ENCODE data around the gene CNTNAP5.

CNTNAP5 gene

DNA sequence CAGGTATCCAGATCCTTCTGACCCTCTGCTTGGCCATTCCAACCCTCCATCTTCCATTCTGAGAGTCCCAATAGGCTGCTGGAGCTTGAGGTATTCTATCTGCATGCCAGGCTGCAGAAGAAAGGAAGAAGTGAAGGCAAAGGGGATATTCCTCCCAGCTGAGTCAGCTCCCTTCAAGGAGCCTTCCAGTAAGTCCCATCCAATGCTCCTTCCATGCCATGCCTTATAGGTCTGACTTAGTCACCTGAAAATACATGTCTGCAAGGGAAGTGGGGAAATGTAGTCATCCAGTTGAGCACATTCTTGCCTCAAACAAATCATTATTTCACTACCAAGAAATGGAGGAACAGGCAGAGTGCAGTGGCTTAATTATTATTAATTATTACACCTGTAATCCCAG is 464.6 kb downstream of the CNTNAP5 start:
- no peak for DNase-seq

DNA sequence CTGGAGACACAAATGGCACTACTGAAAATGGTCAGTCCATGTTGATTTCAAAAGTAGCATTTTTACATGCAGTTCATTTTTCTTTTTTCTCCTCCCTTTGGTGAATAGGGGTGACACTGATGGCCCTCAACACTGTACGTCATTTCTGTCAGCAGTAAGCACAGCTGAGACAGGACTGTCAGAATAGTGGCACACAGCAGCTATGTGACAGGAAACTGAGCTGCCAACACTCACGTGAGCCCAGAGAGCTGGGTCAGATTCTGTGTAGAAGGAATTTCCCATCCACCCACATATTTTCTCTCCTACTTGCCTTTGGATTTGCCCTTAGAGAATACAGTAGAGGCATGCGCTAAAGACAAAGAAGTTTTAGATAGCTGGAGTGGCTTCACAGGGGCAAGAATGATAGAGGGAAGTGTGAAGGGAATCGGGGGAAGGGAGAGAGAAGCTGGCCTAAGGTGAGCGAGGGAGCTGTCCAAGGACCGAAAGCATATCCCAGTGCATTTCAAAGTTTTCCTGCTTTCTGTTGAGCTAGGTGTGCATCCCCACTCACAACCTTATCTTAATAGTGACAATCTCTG is 476.6 kb downstream of the CNTNAP5 start:
- DNase-seq, result no peak

DNA sequence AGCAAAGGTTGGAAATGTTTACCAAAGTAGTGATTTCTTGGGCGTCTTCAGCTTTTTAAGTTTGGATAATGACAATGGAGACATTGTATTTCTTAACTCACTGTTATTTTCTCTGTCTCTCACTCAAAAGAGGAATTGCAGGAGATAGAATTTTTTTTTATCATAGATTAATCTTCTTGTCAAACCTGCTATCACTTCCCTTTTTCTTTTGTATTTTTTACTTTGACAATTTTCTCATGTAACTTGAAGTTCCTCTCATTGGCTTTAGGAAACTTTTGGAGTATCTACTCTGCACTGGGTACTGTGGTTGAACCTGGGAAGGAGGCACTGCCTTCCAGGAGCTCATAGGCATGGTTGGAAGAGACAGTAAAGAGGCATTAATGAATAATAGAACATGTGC is 489.1 kb downstream of the CNTNAP5 start:
- DNase-seq, result no peak

DNA sequence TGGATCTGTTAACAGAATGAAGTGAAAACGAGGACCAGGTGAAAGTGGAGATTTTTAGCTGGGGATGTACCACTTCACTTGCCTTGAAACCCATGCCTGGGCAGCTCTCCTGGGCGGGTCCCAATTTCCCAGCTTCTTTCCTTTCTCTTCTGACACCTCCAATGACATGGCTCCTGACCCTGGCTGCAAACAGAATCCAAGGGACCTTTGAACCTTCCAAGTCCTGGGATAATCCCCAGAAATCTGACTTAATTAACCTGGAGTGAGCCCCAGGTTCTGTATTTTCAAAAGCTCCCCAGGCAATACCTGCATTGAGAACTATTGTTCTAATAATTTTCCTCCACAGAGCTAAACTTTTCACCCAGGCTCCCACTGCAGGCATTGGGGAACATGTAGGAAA is 495.9 kb downstream of the CNTNAP5 start:
- DNase-seq, result no peak

DNA sequence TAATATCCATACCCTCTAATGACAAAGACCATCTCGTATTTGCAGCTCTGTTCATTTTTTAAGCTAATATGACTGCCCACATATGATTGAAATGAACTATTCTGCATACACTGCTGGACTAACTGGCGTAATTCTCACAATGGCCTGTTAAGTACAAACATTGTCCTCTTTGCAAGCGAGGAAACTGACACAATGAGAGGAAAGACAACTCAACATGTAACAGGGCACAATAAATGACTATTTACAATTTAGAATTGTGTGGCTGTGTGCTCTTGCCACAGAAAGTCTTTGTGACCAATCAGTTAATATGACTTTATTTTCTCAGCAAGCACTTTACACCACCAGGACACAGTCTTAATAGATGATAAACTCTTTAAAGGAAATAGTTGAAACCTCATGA is 498.0 kb downstream of the CNTNAP5 start:
- no peak for DNase-seq

DNA sequence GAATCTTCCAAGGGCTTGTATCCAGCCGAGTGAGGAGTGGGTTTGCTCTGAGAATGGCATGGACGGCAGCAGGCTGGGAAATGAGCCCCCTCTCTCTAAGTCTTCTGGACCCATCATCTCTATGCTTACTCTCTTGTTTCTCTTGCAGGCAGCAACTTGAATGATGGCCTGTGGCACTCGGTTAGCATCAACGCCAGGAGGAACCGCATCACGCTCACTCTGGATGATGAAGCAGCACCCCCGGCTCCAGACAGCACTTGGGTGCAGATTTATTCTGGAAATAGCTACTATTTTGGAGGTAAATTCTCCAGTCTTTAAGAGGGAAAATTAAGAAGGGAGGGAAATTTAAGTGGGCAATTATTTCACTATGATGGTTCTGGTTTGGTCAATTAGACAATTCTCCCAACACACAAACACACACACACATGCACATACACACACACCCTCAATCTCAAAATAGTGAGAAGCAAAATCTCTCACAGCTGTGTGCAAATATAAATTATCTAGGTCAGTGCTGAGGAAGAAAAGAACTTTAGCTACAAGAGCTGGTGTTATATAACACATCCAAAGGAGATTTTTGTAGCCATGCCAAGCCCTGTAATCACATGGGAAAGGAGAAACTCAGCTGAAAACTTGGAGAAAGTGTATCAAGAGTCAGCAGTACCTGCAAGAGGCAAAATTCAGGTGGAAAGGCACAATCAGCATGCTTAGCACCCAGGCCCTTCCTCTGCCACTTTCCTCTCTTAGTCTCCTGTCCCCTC is 499.2 kb downstream of the CNTNAP5 start:
- no peak for DNase-seq

DNA sequence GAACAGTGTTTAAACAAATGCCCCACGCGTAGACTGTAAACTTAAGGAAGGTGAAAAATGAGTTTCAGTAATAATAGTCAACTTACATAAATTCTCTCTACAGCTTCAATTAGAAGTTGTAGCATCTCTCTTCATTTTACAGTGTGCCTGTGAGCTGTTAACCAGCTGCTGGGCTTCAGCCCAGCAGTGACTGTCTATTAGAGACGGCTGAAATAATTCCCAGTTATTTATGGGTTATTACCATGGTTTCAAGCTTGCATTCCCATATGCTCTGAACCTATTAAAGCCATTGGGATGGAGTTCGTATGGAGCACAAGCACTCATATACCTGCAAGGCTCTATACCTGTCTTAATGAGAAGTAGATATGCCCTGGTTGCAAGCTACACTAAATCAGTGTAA is 501.1 kb downstream of the CNTNAP5 start:
- no peak for DNase-seq

DNA sequence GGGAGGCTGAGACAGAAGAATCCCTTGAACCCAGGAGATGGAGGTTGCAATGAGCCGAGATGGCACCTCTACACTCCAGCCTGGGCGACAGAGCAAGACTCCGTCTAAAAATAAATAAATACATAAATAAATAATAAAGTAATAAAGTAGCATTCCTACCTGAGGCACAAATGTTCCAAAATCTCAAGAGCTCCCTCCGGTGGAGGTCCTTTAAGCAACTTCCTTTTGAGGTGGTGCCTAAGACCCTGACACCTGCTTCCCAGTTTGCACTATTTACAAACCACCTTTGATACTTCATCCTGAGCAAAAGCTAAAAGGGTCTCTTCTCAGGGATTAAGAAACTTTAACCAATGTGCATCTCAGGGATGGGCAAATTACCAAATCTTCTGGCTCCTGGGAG is 505.1 kb downstream of the CNTNAP5 start:
- no peak for DNase-seq

DNA sequence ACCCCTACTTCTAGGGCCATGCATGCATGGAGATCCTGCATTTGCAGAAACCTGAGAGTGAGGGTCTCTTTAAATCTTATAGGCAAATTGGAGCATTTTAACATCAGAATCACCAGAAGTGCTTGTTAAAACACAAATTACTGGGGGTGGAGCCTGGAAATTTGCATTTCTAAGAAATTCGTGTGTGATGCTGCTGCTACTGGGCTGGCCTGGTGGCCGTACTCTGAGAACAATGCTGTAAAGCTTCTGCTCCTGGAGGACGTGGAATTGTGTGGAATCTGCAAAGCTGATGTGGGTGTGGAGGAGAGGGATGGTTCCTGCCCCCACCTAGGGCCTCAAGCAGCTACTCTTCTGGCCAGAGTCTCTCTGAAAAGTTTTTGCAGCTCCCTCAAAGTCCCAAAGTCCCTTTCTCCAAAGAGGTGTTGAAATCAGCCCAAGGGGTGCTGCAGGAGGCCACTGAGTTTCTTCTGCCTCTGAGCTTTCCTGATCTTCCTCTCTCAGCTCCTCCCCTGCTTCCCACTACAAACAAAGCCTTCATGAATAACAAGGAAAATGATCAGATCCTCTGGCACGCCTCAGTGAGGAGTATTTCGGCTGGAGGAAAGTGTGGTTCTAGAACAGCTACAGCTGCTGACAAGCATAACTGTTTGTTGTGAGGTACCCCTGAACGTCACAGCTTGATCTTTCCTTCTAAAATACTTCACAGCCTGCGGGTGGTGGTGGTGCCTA is 508.3 kb downstream of the CNTNAP5 start:
- no peak for DNase-seq

DNA sequence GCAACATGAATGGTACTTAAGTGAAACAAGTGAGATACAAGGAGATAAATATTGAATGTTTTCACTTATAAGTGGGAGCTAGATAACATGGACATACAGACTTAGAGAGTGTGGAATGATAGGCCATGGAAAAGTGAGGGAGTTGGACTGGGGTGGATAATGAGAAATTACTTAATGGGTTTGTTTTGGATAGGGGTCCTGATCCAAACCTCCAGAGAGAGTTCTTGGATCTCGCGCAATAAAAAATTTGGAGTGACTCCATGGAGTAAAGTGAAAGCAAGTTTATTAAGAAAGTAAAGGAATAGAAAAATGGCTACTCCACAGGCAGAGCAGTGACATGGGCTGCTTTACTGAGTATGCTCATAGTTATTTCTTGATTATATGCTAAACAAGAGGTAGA is 508.9 kb downstream of the CNTNAP5 start:
- DNase-seq, result no peak

DNA sequence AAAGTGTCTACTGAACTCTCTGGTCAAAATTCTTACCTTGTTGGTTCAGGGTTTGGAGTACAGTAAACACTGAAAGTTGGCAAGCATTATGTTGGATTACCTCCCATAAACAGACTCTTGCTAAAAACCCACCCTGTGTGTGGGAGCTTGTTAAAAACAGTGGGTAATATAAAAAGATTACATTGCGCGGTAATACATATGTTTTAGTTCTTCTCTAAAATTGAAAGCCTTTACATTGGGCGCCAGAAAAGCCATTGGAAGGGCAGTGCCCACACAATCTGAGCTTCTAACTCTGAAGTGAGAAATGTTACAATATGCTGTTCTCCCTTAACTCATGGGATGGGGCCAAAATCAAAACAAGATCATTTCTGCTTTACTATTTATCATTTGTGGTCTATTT is 510.7 kb downstream of the CNTNAP5 start:
- no peak for DNase-seq

DNA sequence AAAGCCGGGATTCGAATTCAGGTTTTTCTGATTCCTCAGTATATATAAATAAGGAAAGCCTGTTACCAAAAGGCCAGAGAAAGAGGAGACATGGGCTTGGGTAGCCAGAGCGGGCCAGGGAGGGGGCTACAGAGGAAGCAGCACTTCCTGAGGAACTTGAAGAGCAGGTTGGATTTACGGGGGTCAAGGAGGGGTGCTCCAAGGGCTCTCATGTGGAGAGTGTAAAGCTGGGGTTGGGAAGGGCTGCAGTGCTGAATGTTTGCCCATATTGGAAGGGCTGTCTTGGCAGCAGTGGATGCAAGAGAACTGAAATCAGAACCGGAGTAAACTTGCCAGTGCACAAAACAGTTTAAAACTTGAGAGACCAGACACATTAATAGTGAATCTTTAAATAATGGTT is 511.5 kb downstream of the CNTNAP5 start:
- no peak for DNase-seq

DNA sequence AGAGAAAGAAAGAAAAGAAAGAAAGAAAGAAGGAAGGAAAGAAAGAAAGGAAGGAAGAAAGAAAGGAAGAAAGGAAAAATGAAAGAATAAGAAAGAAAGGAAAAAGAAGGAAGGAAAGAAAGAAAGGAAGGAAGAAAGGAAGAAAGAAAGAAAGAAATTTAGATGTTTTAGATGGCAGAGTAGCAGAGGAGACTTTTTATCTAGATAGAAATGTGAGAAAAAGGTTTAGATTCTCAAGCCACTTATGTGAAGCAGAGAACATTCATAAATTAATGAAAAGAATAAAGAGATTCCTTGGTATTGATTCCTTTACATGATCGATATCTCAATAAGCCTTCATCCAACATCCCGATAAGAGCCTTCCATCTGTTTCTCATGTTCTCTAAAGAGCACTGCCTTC is 513.5 kb downstream of the CNTNAP5 start:
- DNase-seq, result no peak

DNA sequence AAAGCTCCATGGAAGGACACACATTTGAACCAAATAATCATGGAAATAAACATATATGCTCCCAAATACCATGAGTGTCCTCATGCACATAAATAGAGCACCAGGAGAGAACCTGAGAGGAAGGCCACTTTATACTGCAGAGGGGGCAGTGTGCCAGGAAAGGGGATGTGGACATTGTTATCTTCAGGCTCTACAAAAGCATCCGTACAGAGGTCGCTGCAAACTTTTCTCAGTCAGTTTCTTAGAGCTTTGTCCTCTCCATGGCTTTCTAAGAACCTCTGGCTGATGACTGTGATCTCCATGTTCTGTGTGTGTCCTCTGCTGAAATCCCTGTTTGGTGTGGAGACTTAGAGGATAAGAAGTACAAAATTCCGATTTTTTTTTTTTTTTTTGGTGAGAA is 515.7 kb downstream of the CNTNAP5 start:
- DNase-seq, result no peak

DNA sequence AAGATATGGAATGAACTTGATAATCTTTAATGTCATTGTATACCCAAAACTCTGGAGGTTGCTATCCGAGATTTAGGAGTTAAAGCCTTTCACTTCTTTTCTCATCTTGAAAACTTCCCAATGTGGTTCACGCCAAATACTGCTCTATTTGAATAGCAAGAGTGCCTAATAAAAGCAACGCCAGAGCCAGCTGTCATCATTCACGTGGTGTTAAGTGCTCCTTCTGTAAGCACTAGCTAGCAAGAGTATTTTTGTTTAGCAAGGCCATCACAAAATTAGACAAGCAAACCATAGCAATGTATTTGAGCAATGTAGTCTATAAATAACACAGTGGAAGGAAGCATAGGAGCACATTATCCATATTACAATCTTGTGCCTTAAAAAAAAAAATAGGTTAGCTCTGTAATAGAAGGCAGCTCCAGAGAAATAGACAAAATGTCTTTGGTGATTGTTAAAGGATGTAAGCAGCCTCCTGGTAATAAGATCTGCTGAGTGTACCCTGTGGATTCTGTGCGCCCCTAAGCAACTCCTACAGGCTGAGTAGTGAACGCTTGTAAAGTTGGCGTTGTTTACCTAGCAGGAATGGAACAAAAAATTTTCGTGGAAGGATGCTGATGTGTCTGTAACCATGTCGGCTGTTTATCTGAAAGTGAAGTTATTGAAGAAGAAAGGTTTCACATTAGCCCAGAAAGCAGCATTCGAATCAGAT is 518.0 kb downstream of the CNTNAP5 start:
- no peak for DNase-seq

DNA sequence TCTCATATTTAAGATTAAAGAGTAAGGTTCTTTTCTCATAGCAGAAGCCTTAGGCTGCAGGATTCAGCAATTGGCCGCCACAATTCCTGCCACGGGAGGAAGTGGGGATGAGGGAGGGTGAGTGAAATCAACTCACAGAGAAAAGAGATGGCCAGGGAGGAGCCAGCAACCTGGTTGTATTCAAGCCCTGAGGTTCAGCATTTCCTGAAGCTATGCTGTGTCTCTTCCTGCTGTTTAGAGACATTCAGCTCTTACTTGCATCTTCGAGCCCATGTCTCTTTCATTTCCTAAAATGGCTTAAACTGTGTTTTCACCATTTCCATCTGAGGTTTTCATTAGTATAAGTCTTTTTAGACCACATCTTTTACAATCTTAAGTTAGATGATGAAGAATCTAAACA is 522.6 kb downstream of the CNTNAP5 start:
- DNase-seq, result no peak

DNA sequence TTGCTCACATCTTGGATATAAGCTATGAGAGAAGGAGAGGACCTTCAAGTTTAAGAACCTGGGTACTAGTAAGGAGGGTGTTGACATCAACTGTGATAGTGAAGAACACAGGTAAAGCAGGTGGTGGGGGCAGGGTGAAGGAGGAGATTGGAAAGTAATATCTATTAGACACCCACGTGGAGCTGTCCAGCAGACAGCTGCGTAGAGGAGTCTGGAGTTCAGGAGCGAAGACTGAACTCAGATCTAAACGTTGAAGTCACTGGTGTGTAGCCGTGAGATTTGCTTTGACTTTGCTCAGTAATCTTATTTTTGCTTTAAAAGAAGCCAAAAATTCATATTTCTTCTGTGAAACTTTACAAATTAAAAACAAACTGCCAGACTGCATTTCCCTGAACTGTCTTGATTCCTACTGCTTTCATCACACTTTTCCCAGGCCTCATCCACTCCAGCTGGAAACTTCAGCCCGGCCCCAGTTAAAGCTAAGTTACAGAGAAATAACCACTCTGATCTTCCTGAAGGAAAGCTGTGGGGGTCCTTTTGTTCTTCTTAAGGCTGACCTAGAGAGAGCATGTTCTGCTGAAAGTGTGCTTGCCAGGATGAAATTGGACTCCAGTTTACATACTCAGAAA is 533.3 kb downstream of the CNTNAP5 start:
- DNase-seq, result no peak

DNA sequence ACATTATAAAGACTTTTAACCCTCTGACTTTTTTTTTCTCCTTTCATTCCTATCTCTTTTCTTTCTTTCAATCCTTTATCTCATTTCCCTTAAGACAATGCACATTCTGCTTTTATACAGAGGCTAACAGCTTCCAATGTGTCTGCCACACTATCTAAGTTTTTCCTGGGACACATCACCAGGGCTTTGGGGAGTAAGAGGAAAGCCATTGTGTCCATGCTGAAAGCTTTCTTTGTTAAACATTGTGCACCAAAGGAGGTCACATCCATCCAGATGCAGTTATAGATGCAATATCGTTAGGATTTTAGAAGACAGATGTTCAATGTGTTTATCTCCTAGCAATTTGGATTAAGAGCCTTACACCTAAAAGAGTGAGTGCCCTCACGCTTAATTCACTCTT is 534.1 kb downstream of the CNTNAP5 start:
- no peak for DNase-seq

DNA sequence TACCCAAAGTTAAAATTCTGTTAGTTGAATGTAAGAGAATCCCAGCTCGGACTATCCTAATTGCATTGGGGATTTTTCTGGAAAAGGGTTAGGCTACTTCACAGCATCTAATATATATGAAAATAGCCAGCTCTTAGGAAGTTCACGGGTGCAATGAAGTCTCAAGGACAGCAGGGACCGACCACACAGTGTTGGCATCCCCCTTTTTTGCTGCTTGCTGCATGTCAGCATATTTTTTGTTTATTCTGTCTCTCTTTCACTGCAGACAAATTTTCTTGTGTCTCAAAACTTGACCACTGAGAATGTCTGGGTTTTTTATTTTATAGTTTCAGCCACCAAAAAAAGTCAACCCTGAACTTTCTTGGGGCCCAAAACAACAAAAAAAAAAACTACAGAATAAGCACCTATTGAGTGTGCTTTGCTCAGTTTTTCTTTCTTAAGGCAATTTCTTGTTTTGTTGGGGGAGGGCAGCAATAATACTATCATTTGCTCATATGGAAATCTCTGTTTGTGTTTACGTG is 535.6 kb downstream of the CNTNAP5 start:
- no peak for DNase-seq

DNA sequence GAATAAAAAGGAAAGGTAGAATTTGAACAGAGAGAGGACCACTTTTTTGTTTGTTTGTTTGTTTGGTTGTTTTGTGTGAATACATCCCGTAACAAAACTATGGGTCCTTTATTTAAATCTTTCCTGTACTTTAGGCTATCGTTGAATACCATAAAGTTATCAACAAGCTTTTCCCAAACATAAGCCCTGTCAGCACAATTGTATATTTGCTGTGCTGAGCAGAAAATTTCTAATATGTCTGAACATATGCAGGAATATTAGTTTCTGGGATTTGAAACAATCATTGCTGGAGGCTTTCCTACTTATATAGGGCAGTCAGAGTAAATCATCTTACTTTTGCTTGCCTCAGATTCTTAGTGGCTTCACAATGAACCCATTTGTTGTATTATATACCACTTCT is 536.4 kb downstream of the CNTNAP5 start:
- DNase-seq, result no peak

DNA sequence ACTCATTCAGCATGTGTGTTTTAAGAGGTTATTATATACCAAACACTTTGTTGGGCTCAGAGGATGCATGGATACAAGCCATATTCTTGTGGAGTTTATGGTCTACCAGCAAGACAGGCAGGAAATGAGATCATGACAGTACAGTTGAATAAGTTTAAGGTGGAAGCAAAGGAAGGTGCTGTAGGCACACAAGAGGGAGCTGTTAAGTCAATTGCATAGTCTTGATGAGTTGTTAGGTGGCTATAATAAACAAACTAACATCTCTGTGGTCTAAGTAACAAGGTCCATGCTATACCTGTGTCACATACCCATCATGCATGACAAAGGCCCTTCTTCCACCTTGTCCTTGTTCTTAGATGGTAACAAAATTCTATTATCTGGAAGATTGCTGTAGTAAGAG is 538.3 kb downstream of the CNTNAP5 start:
- DNase-seq, result no peak

DNA sequence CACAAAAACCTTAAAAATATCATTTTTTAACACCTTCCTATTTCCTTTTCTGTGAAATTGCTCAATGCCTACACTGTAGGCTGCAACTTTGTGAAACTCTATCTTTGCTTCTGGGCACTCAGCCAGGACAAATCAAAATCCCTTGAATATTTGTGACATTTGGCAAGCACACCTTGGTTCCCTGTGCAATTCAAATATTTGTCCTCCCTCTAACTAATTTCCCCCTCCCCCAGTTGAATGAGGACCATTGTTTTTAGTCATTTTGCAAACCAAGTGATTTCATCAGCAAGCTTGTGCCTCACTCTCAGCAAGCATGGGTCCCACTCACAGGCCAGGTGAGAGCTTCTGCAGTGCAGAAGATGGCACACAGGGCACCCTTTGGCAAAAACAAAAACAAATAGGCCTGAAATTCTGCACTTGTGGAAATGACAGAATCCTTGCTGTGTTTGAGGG is 541.5 kb downstream of the CNTNAP5 start:
- DNase-seq, result no peak

DNA sequence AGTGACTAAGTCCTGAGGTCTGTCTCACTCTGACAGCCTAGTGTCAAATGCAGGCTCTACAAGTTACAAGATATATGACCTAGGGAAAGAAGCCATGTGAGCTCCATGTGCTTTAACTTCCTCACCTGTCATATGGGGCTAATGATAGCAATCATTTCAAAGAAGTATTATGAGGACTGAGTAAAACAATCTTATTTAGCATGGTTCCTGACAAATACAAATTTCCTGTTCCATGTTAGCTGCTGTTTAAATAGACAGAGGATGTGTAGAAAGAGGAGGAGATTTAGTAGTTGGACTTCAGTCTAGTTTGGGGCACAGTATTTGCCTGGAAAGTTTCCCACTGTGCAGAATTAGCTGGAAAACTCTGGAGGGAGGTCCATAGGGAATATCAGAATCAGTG is 545.8 kb downstream of the CNTNAP5 start:
- no peak for DNase-seq

All from activated CD4-positive, CD25-positive, alpha-beta regulatory T cell (primary cell).